Stomach (tissue), 4 donors: ENCODE data around the gene SH3YL1.

ENCODE experiments used
- CTCF ChIP-seq, 7 experiments: fragments of 450-650 bp in 4 of 7; fragments of 200-600 bp in 3 of 7; sonication (generic) in 3 of 7; IDR thresholded peaks; one replicate each; pipeline ENCODE4 v1.5.1; 2016 to 2019; ENCODE audit warnings: antibody characterized with exemption in 7 of 7, control low read depth in 2 of 7, mild to moderate bottlenecking in 1 of 7
- POLR2A ChIP-seq, 4 donors: fragments of 450-650 bp; IDR thresholded peaks; one replicate each; pipeline ENCODE4 v1.6.1; 2016; ENCODE audit warnings: antibody characterized with exemption in 4 of 4, control low read depth in 2 of 4, mild to moderate bottlenecking in 1 of 4, moderate library complexity in 1 of 4
- POLR2AphosphoS5 ChIP-seq, 3 donors: sonication (generic); formaldehyde crosslinking; IDR thresholded peaks; one replicate each; pipeline ENCODE4 v1.6.1; 2016; ENCODE audit warnings: antibody characterized with exemption in 3 of 3

- TF ChIP-seq CTCF (IDR thresholded peaks at IDR 0.05) (no peak), POLR2A (IDR thresholded peaks at IDR 0.05) (no peak), POLR2AphosphoS5 (IDR thresholded peaks at IDR 0.05) (no peak)
Measured at GRCh38 chr2:238869-239268, 25.0 kb downstream of the SH3YL1 start.
